ENCODE data around the gene DPF1.

GRCh38 chr19:38250428-38250820 lies 26.4 kb upstream of the DPF1 start:
- TF ChIP-seq, protein P1, sequence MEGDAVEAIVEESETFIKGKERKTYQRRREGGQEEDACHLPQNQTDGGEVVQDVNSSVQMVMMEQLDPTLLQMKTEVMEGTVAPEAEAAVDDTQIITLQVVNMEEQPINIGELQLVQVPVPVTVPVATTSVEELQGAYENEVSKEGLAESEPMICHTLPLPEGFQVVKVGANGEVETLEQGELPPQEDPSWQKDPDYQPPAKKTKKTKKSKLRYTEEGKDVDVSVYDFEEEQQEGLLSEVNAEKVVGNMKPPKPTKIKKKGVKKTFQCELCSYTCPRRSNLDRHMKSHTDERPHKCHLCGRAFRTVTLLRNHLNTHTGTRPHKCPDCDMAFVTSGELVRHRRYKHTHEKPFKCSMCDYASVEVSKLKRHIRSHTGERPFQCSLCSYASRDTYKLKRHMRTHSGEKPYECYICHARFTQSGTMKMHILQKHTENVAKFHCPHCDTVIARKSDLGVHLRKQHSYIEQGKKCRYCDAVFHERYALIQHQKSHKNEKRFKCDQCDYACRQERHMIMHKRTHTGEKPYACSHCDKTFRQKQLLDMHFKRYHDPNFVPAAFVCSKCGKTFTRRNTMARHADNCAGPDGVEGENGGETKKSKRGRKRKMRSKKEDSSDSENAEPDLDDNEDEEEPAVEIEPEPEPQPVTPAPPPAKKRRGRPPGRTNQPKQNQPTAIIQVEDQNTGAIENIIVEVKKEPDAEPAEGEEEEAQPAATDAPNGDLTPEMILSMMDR (IDR thresholded peaks at IDR 0.05): no peak
- TF ChIP-seq EZH2 (IDR thresholded peaks at IDR 0.05; ENCODE audit: borderline replicate concordance, insufficient read depth, low read depth, low read length, poor library complexity, severe bottlenecking): no peak
